Cardiac muscle cell (in vitro differentiated cells and primary cell): ENCODE measurements around the gene NTRK1. TPM values are rescaled to one million over a fixed set of nuclear protein-coding genes. Genes with fewer than 3 reads are reported as not detected.

Experiments used
- DNase-seq, 2 donors: peaks; one replicate each; pipeline versions ENCODE4 v3.0.0 to v3.0.0-alpha.2; 2010 to 2017; ENCODE audit warnings: low read depth in 1 of 2, low spot score in 1 of 2
- H3K27ac ChIP-seq: fragments of 200-600 bp; sonication (generic); 2 replicates; pipeline ENCODE4 v1.5.1; 2016
- H3K27me3 ChIP-seq: fragments of 200-600 bp; sonication (generic); 2 replicates; pipeline ENCODE4 v1.6.0; 2016; ENCODE audit warnings: control low read depth
- H3K36me3 ChIP-seq: fragments of 200-600 bp; sonication (generic); 2 replicates; pipeline ENCODE4 v1.5.1; 2016; ENCODE audit warnings: control low read depth
- H3K4me1 ChIP-seq: fragments of 200-600 bp; sonication (generic); 2 replicates; pipeline ENCODE4 v1.8.1; 2017; ENCODE audit warnings: low read depth, mild to moderate bottlenecking, mixed run types
- H3K4me3 ChIP-seq: fragments of 200-600 bp; sonication (generic); 2 replicates; pipeline ENCODE4 v1.5.1; 2016; ENCODE audit warnings: mild to moderate bottlenecking
- H3K9me3 ChIP-seq: fragments of 200-600 bp; sonication (generic); 2 replicates; pipeline ENCODE4 v1.5.1; 2017; ENCODE audit warnings: low read depth, mild to moderate bottlenecking, control low read depth
- CTCF ChIP-seq: IDR thresholded peaks from 2 replicates; pipeline ENCODE4 v1.5.1; 2012; ENCODE audit warnings: low read depth, mild to moderate bottlenecking, low read length
- polyA plus RNA-seq: library from polyadenylated mRNA; unstranded; fragments of >200 nt; fragmentation: Nextera tagmentation; extraction: Ambion mirVana; gene quantifications from 2 replicates; pipeline ENCODE4 v1.2.1, GENCODE V29; 2016
- total RNA-seq: library from RNA; depleted of rRNA; stranded (reverse); fragments of >200 nt; gene quantifications from 2 replicates; pipeline ENCODE4 v1.2.3, GENCODE V29; 2016

Gene NTRK1
- total and polyA plus RNA-seq, 2 experiments from 2014 or later = 2.4 to 3.6 TPM

GRCh38 chr1:156858959-156859522, 1.6 kb upstream of the NTRK1 start, which contains the start of gene INSRR:
Gene INSRR (minus strand): TSS chr1:156859117. CDS start chr1:156858621, 496 bp downstream.
- DNase-seq = peak in 1 of 2 donors; percentile 26
- TF ChIP-seq CTCF = no peak
- Histone ChIP-seq H3K4me1 (peaks cover 13% of the 10 kb centered on the region), H3K4me3 (peak within 1 kb of the TSS; percentile 17), H3K27ac (no peak within 1 kb of the TSS), H3K36me3 (no peaks in the 10 kb centered on the region), H3K27me3 (peaks cover 53% of the 10 kb centered on the region), H3K9me3 (no peaks in the 10 kb centered on the region)

GRCh38 chr1:156859523-156860112, 1.0 kb upstream of the NTRK1 start:
- DNase-seq = peak in 1 of 2 donors; percentile 32
- H3K4me1 ChIP-seq = peaks cover 13% of the 10 kb centered on the region
- no peaks in the 10 kb centered on the region for H3K36me3 ChIP-seq
- peak overlapping the region; percentile 17 for H3K4me3 ChIP-seq
- H3K27me3 ChIP-seq = peaks cover 52% of the 10 kb centered on the region
- no peak overlapping the region for H3K27ac ChIP-seq
- H3K9me3 ChIP-seq = no peaks in the 10 kb centered on the region
- TF ChIP-seq CTCF = no peak

GRCh38 chr1:156860113-156860627, 495 bp upstream of the NTRK1 start:
- no peaks in the 10 kb centered on the region for H3K9me3 ChIP-seq
- H3K4me3 ChIP-seq = peak overlapping the region; percentile 17
- peaks cover 13% of the 10 kb centered on the region for H3K4me1 ChIP-seq
- no peaks in the 10 kb centered on the region for H3K36me3 ChIP-seq
- DNase-seq = peak; percentile 54 to 66
- no peak overlapping the region for H3K27ac ChIP-seq
- peak; percentile 86 for TF ChIP-seq CTCF
- peaks cover 51% of the 10 kb centered on the region for H3K27me3 ChIP-seq

- no peak for TF ChIP-seq CTCF
- Histone ChIP-seq H3K36me3 (no peaks in the 10 kb centered on the region), H3K4me1 (peaks cover 22% of the 10 kb centered on the region), H3K27me3 (peaks cover 50% of the 10 kb centered on the region), H3K9me3 (no peaks in the 10 kb centered on the region), H3K27ac (no peak overlapping the region), H3K4me3 (no peak overlapping the region)
- no peak for DNase-seq
Measured at GRCh38 chr1:156862584-156862983, 1.9 kb downstream of the NTRK1 start.

GRCh38 chr1:156862997-156863599, 2.4 kb downstream of the NTRK1 start:
- Histone ChIP-seq H3K27ac (no peak overlapping the region), H3K4me3 (no peak overlapping the region), H3K36me3 (no peaks in the 10 kb centered on the region), H3K4me1 (peaks cover 22% of the 10 kb centered on the region), H3K27me3 (peaks cover 45% of the 10 kb centered on the region), H3K9me3 (no peaks in the 10 kb centered on the region)
- TF ChIP-seq CTCF = no peak
- peak in 1 of 2 donors; percentile 41 for DNase-seq
